KMS-11 (cell line): ENCODE data around the gene TMEM272.

Experiments used
- H2AFZ ChIP-seq: fragments of 200-600 bp; sonication (generic); 2 replicates; pipeline ENCODE4 v1.6.1; 2016; ENCODE audit warnings: antibody characterized with exemption, mixed run types, low read depth
- H3K27ac ChIP-seq: fragments of 200-600 bp; sonication (generic); 2 replicates; pipeline ENCODE4 v1.6.1; 2016; ENCODE audit warnings: mild to moderate bottlenecking, mixed run types
- H3K27me3 ChIP-seq: fragments of 200-600 bp; sonication (generic); 2 replicates; pipeline ENCODE4 v1.6.1; 2017; ENCODE audit warnings: mild to moderate bottlenecking, low read depth, mixed run types, moderate library complexity; ENCODE audit not compliant: insufficient read depth
- H3K36me3 ChIP-seq: fragments of 200-600 bp; sonication (generic); 2 replicates; pipeline ENCODE4 v1.6.1; 2017; ENCODE audit warnings: mild to moderate bottlenecking, mixed run types; ENCODE audit not compliant: insufficient read depth
- H3K4me1 ChIP-seq: fragments of 200-600 bp; sonication (generic); 2 replicates; pipeline ENCODE4 v1.6.1; 2016; ENCODE audit warnings: mild to moderate bottlenecking, low read depth, mixed run types; ENCODE audit not compliant: poor library complexity, severe bottlenecking
- H3K4me2 ChIP-seq: fragments of 200-600 bp; sonication (generic); 2 replicates; pipeline ENCODE4 v1.7.0; 2016; ENCODE audit warnings: mild to moderate bottlenecking, mixed run types
- H3K4me3 ChIP-seq: fragments of 200-600 bp; sonication (generic); IDR thresholded peaks from 2 replicates; pipeline ENCODE4 v1.6.1; 2017; ENCODE audit warnings: low read depth, low read length, mixed read lengths; ENCODE audit not compliant: insufficient read depth
- H3K79me2 ChIP-seq: fragments of 200-600 bp; sonication (generic); 2 replicates; pipeline ENCODE4 v1.6.1; 2016; ENCODE audit warnings: low read depth, mixed run types; ENCODE audit not compliant: insufficient read depth
- H3K9ac ChIP-seq: fragments of 200-600 bp; sonication (generic); 2 replicates; pipeline ENCODE4 v1.6.1; 2016; ENCODE audit warnings: mild to moderate bottlenecking, mixed run types
- H4K20me1 ChIP-seq: fragments of 200-600 bp; sonication (generic); 2 replicates; pipeline ENCODE4 v1.6.1; 2016; ENCODE audit warnings: mild to moderate bottlenecking, mixed run types; ENCODE audit not compliant: insufficient read depth
- CTCF ChIP-seq: fragments of 200-600 bp; sonication (generic); conservative IDR thresholded peaks from 2 replicates; pipeline ENCODE4 v1.6.1; 2017; ENCODE audit warnings: low read depth, mild to moderate bottlenecking, antibody characterized with exemption, low read length, moderate library complexity, mixed read lengths

Gene TMEM272

DNA sequence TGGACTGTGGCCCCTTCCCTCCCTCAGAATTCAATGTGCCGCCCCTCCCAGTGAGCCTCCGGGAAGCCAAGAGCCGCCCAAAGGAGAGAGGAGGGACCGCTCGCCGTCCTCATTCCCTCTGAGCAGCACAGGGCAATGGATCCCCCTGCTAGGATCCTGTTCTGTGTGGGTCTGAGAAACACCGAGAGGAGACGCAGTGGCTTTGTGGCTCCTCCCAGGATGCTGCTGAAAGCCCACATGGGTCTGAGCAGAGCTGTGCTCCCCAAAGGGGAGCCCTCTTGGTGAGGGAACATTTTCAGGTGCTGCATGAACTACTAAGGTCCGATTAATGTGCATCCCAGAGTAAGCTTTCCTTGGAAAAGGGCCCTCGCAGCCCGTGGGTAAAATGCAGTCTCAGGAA lies 71.5 kb downstream of the TMEM272 start:
- H3K79me2 ChIP-seq = no peaks in the 10 kb centered on the region
- TF ChIP-seq CTCF = no peak
- no peak overlapping the region for H2AFZ ChIP-seq
- H3K9ac ChIP-seq = no peak overlapping the region
- no peaks in the 10 kb centered on the region for H3K36me3 ChIP-seq
- H3K4me3 ChIP-seq = no peak overlapping the region
- no peaks in the 10 kb centered on the region for H4K20me1 ChIP-seq
- no peak overlapping the region for H3K27ac ChIP-seq
- no peaks in the 10 kb centered on the region for H3K4me1 ChIP-seq
- no peaks in the 10 kb centered on the region for H3K27me3 ChIP-seq
- no peak overlapping the region for H3K4me2 ChIP-seq

GRCh38 chr13:51772781-51773180 lies 72.2 kb downstream of the TMEM272 start:
- Histone ChIP-seq H3K9ac (no peak overlapping the region), H3K4me2 (no peak overlapping the region), H2AFZ (no peak overlapping the region), H3K27ac (no peak overlapping the region), H3K27me3 (no peaks in the 10 kb centered on the region), H3K36me3 (no peaks in the 10 kb centered on the region), H3K4me1 (no peaks in the 10 kb centered on the region), H3K79me2 (no peaks in the 10 kb centered on the region), H3K4me3 (no peak overlapping the region), H4K20me1 (no peaks in the 10 kb centered on the region)
- TF ChIP-seq CTCF = no peak

- Histone ChIP-seq H4K20me1 (no peaks in the 10 kb centered on the region), H3K4me3 (no peak overlapping the region), H3K4me2 (no peak overlapping the region), H3K9ac (no peak overlapping the region), H3K36me3 (no peaks in the 10 kb centered on the region), H3K79me2 (no peaks in the 10 kb centered on the region), H3K27ac (no peak overlapping the region), H3K4me1 (no peaks in the 10 kb centered on the region), H3K27me3 (no peaks in the 10 kb centered on the region), H2AFZ (no peak overlapping the region)
- no peak for TF ChIP-seq CTCF
Measured at GRCh38 chr13:51772105-51772455, 72.9 kb downstream of the TMEM272 start.

GRCh38 chr13:51771418-51772104 lies 73.4 kb downstream of the TMEM272 start:
- Histone ChIP-seq H2AFZ (no peak overlapping the region), H3K27ac (no peak overlapping the region), H3K79me2 (no peaks in the 10 kb centered on the region), H3K36me3 (no peaks in the 10 kb centered on the region), H4K20me1 (no peaks in the 10 kb centered on the region), H3K4me1 (no peaks in the 10 kb centered on the region), H3K9ac (no peak overlapping the region), H3K4me2 (no peak overlapping the region), H3K4me3 (no peak overlapping the region), H3K27me3 (no peaks in the 10 kb centered on the region)
- no peak for TF ChIP-seq CTCF
